ENCODE results near the gene TNFRSF4. TPM values are rescaled to one million over a fixed set of nuclear protein-coding genes. Genes with fewer than 3 reads are reported as not detected.
A peak's percentile ranks its signal among the peaks of the same experiment; 100 is the strongest.

The TNFRSF4 gene
- total RNA-seq, 1 donor, result not detected

- DNase-seq (ENCODE audit: low read depth), result peak; percentile 22
These were observed 27.1 kb upstream of the TNFRSF4 start for GRCh38 chr1:1240822-1241587.

GRCh38 chr1:1240348-1240732 is 26.4 kb upstream of the TNFRSF4 start:
- H3K4me3 ChIP-seq (ENCODE audit: low read depth, low read length), result no peak overlapping the region
- no peak for DNase-seq (ENCODE audit: low read depth)
- no peak for TF ChIP-seq CTCF (IDR thresholded peaks at IDR 0.05; ENCODE audit: insufficient read depth, low read length)

More at GRCh38 chr1:1240822-1241587, 27.1 kb upstream of the TNFRSF4 start:
- no peak for TF ChIP-seq CTCF (IDR thresholded peaks at IDR 0.05; ENCODE audit: insufficient read depth, low read length)
- H3K4me3 ChIP-seq (ENCODE audit: low read depth, low read length), result no peak overlapping the region

GRCh38 chr1:1239614-1240347 is 25.8 kb upstream of the TNFRSF4 start:
- H3K4me3 ChIP-seq (ENCODE audit: low read depth, low read length), result no peak overlapping the region
- TF ChIP-seq CTCF (IDR thresholded peaks at IDR 0.05; ENCODE audit: insufficient read depth, low read length), result no peak
- DNase-seq (ENCODE audit: low read depth), result no peak

GRCh38 chr1:1239227-1239613 is 25.3 kb upstream of the TNFRSF4 start:
- H3K4me3 ChIP-seq (ENCODE audit: low read depth, low read length), result no peak overlapping the region
- no peak for TF ChIP-seq CTCF (IDR thresholded peaks at IDR 0.05; ENCODE audit: insufficient read depth, low read length)
- DNase-seq (ENCODE audit: low read depth), result no peak

- H3K4me3 ChIP-seq (ENCODE audit: low read depth, low read length), result no peak overlapping the region
- no peak for TF ChIP-seq CTCF (IDR thresholded peaks at IDR 0.05; ENCODE audit: insufficient read depth, low read length)
- DNase-seq (ENCODE audit: low read depth), result no peak
These were observed 24.8 kb upstream of the TNFRSF4 start for GRCh38 chr1:1238702-1239178.

GRCh38 chr1:1237874-1238701 is 24.1 kb upstream of the TNFRSF4 start:
- no peak for DNase-seq (ENCODE audit: low read depth)
- no peak for TF ChIP-seq CTCF (IDR thresholded peaks at IDR 0.05; ENCODE audit: insufficient read depth, low read length)
- H3K4me3 ChIP-seq (ENCODE audit: low read depth, low read length), result no peak overlapping the region
